HepG2 (cell line): Measurements from ENCODE around the gene CLASP2. TPM values are rescaled to one million over a fixed set of nuclear protein-coding genes. Genes with fewer than 3 reads are reported as not detected.

Experiments used
- ATAC-seq: fragments of 200-7000 bp; cut with Tn5 transposase; 3 replicates; pipeline ENCODE4 v1.9.1; 2020; ENCODE audit warnings: mild to moderate bottlenecking, moderate library complexity
- BruUV-seq: library from RNA; stranded (reverse); fragments of 400-500 nt; replicated peaks from 2 replicates; lab custom pipeline; 2021; lab: Mats Ljungman, UMichigan
- CTCF ChIA-PET: fragments of 300-600 bp; formaldehyde crosslinking; extraction: SDS; loops from one replicate; lab custom pipeline; 2021; ENCODE audit warnings: low total read pairs, inconsistent platforms, low intra/inter-chr PET ratio; lab: Yijun Ruan, JAX
- POLR2A ChIA-PET: fragments of 350-600 bp; sonication (Branson Sonifier 250); formaldehyde crosslinking; loops from one replicate; lab custom pipeline; 2020; ENCODE audit warnings: antibody characterized with exemption, inconsistent platforms; lab: Yijun Ruan, JAX
- DNase-seq: peaks from one replicate; pipeline ENCODE4 v3.0.0-alpha.2; 2015; ENCODE audit warnings: low spot score
- FAIRE-seq: peaks from 3 replicates; lab custom pipeline; 2011; peaks lifted over from hg19 to GRCh38; lab: Jason Lieb, UNC
- H2AFZ ChIP-seq: one replicate; pipeline ENCODE4 v1.6.1; 2011; ENCODE audit warnings: low read length, inconsistent platforms
- H3K27ac ChIP-seq: fragments of 300-600 bp; 3 replicates; pipeline ENCODE4 v1.8.0; 2011; ENCODE audit warnings: mixed run types, mild to moderate bottlenecking, mixed read lengths, low read length, inconsistent platforms; ENCODE audit not compliant: insufficient read depth; ENCODE audit errors: extremely low read length
- H3K27me3 ChIP-seq, 2 experiments: fragments of 200-600 bp in 1 of 2; 2 replicates in 1 of 2; 3 replicates in 1 of 2; pipeline versions ENCODE4 v1.6.0 to v1.8.0; 2011; ENCODE audit warnings: low read length in 2 of 2, mild to moderate bottlenecking in 2 of 2, moderate library complexity in 2 of 2, inconsistent platforms in 1 of 2; ENCODE audit not compliant: insufficient read depth in 2 of 2, control insufficient read depth in 1 of 2
- H3K36me3 ChIP-seq, 2 experiments: fragments of 200-600 bp in 1 of 2; replicated peaks in 1 of 2; 2 replicates in 1 of 2; 3 replicates in 1 of 2; pipeline versions ENCODE4 v1.5.1 to v1.8.0; 2011; ENCODE audit warnings: low read length in 2 of 2, inconsistent platforms in 1 of 2; ENCODE audit not compliant: insufficient read depth in 2 of 2, control insufficient read depth in 1 of 2
- H3K4me1 ChIP-seq: 2 replicates; pipeline ENCODE4 v1.5.1; 2012; ENCODE audit warnings: low read length, inconsistent platforms; ENCODE audit not compliant: insufficient read depth
- H3K4me2 ChIP-seq: 2 replicates; pipeline ENCODE4 v1.6.0; 2011; ENCODE audit warnings: low read depth, low read length, inconsistent platforms
- H3K4me3 ChIP-seq, 3 experiments: fragments of 200-600 bp in 1 of 3; sonication (generic), shearing (Covaris generic) in 1 of 3; replicated peaks in 1 of 3; 2 replicates each; pipeline ENCODE4 v1.5.1; 2011 to 2016; ENCODE audit warnings: low read length in 3 of 3, inconsistent platforms in 2 of 3, low read depth in 2 of 3, mild to moderate bottlenecking in 2 of 3, control low read depth in 1 of 3, mixed read lengths in 1 of 3; ENCODE audit not compliant: insufficient read depth in 1 of 3
- H3K79me2 ChIP-seq: one replicate; pipeline ENCODE4 v1.6.1; 2011; ENCODE audit warnings: low read length, inconsistent platforms; ENCODE audit not compliant: insufficient read depth
- H3K9ac ChIP-seq: 2 replicates; pipeline ENCODE4 v1.6.0; 2011; ENCODE audit warnings: mild to moderate bottlenecking, low read depth, low read length, inconsistent platforms; ENCODE audit not compliant: insufficient read depth
- H3K9me3 ChIP-seq: 2 replicates; pipeline ENCODE4 v1.5.1; 2012; ENCODE audit warnings: mild to moderate bottlenecking, low read length
- H4K20me1 ChIP-seq: 2 replicates; pipeline ENCODE4 v1.6.0; 2011; ENCODE audit warnings: inconsistent platforms, mild to moderate bottlenecking, low read length, moderate library complexity; ENCODE audit not compliant: insufficient read depth
- EP300 ChIP-seq, 3 experiments: sonication (generic) in 1 of 3; formaldehyde crosslinking in 1 of 3; IDR thresholded peaks; 2 replicates each; pipeline versions ENCODE4 v1.5.1 to v1.6.1; 2011 to 2020; ENCODE audit warnings: low read depth in 2 of 3, low read length in 2 of 3, borderline replicate concordance in 1 of 3, improper control_type of control experiment in 1 of 3, mild to moderate bottlenecking in 1 of 3, missing genetic modification reagents in 1 of 3, moderate library complexity in 1 of 3
- MIER2 ChIP-seq: IDR thresholded peaks from 2 replicates; pipeline ENCODE4 v1.6.1; 2016; ENCODE audit warnings: missing biosample characterization, missing genetic modification reagents
- SOX13 ChIP-seq, 3 experiments: fragments of 450-650 bp in 1 of 3; sonication (generic) in 1 of 3; formaldehyde crosslinking in 1 of 3; IDR thresholded peaks in 2 of 3; conservative IDR thresholded peaks in 1 of 3; 2 replicates each; pipeline versions ENCODE4 v1.5.0 to v1.6.1; 2016 to 2020; ENCODE audit warnings: antibody characterized with exemption in 1 of 3, mild to moderate bottlenecking in 1 of 3, missing compliant biosample characterization in 1 of 3, missing genetic modification reagents in 1 of 3, moderate library complexity in 1 of 3
- SOX5 ChIP-seq: IDR thresholded peaks from 2 replicates; pipeline ENCODE4 v1.6.1; 2016; ENCODE audit warnings: borderline replicate concordance
- SOX6 ChIP-seq, 2 experiments: fragments of 450-650 bp in 1 of 2; sonication (generic) in 1 of 2; formaldehyde crosslinking in 1 of 2; IDR thresholded peaks; 2 replicates each; pipeline versions ENCODE4 v1.4.0 to v1.6.1; 2017 to 2020; ENCODE audit warnings: antibody characterized with exemption in 1 of 2, mild to moderate bottlenecking in 1 of 2, missing genetic modification reagents in 1 of 2
- THAP8 ChIP-seq: sonication (generic); formaldehyde crosslinking; IDR thresholded peaks from 2 replicates; pipeline ENCODE4 v1.5.1; 2020; ENCODE audit warnings: missing genetic modification reagents, mild to moderate bottlenecking, borderline replicate concordance
- ZNF276 ChIP-seq: sonication (generic); formaldehyde crosslinking; IDR thresholded peaks from 2 replicates; pipeline ENCODE4 v1.4.0; 2020; ENCODE audit warnings: mild to moderate bottlenecking, low read depth, missing genetic modification reagents
- WGBS: methylation state at CpG from one replicate; pipeline ENCODE4 v1.1.6; 2017; ENCODE audit warnings: low lambda C conversion rate; 5-methylcytosine and 5-hydroxymethylcytosine counted together
- in situ Hi-C: cut with HindIII; loops from 2 replicates; pipeline ENCODE4 v1.10.0; 2017; ENCODE audit warnings: low pct_unique_long_range_greater_than_20kb; ENCODE audit not compliant: extremely low pct_ligation_motif_present
- intact Hi-C: fragments of 100-400 bp; cut with micrococcal nuclease; formaldehyde crosslinking; loops from one replicate; pipeline ENCODE4 v1.10.0; 2022; ENCODE audit not compliant: unreplicated experiment
- polyA plus RNA-seq, 8 experiments: library from polyadenylated mRNA; depleted of rRNA in 3 of 8; stranded (reverse) in 7 of 8; unstranded in 1 of 8; fragments of >200 nt; fragmentation: Illumina TruSeq in 4 of 8; extraction: Trizol in 4 of 8; gene quantifications; 2 replicates each; pipeline versions ENCODE4 v1.2.1 to v1.2.3, GENCODE V29; 2011 to 2016; ENCODE audit warnings: low read depth in 4 of 8, missing spikeins in 1 of 8, mixed read lengths in 1 of 8; ENCODE audit not compliant: insufficient read depth in 1 of 8
- total RNA-seq, 5 experiments: library from RNA; depleted of rRNA; stranded (reverse); fragments of >200 nt; fragmentation: Illumina TruSeq; extraction: Trizol; gene quantifications; 2 replicates each; pipeline ENCODE4 v1.2.3, GENCODE V29; 2016; ENCODE audit warnings: low read depth in 1 of 5

The CLASP2 gene
- total and polyA plus RNA-seq, 2 of the 13 experiments (the other 11 are each of a cell fraction or from before 2014, with no cell fraction given), result 15.7 to 34.8 TPM

- TF ChIP-seq ZNF276, result no peak
- no peak for TF ChIP-seq SOX13 (IDR thresholded peaks at IDR 0.05)
- peak in 1 of 2 experiments; percentile 92; a peak in 2 of 4 replicates for TF ChIP-seq SOX13 (CRISPR knock-in tag; conservative IDR thresholded peaks at IDR 0.05 in 1 of 2, IDR thresholded peaks at IDR 0.05 in 1 of 2)
- TF ChIP-seq EP300 (IDR thresholded peaks at IDR 0.05; ENCODE audit: low read depth in 2 of 2, low read length in 2 of 2), result peak in 1 of 2 experiments; percentile 62; a peak in 2 of 4 replicates
- TF ChIP-seq EP300 (CRISPR knock-in tag; IDR thresholded peaks at IDR 0.05; ENCODE audit: borderline replicate concordance), result no peak; the same call in 1 of the 2 replicates
Measured at GRCh38 chr3:33578325-33579177, 139.5 kb downstream of the CLASP2 start (continued).

- Histone ChIP-seq H3K4me2 (no peak overlapping the region), H3K36me3 (peaks cover 0 to 8% of the 10 kb centered on the region in 2 experiments; a peak in 3 of 5 replicates), H3K9ac (no peak overlapping the region), H4K20me1 (no peaks in the 10 kb centered on the region), H2AFZ (no peak overlapping the region), H3K27ac (peak overlapping the region; percentile 19), H3K79me2 (no peaks in the 10 kb centered on the region), H3K4me1 (peaks cover 66% of the 10 kb centered on the region), H3K4me3 (no peak overlapping the region), H3K9me3 (no peaks in the 10 kb centered on the region), H3K27me3 (no peaks in the 10 kb centered on the region)
- intact Hi-C loops, result loop anchor here (5.0 kb wide), 1 partner anchor 135 kb away; the partner anchor contains the start of gene UBP1
- ChIA-PET POLR2A (no interaction called here), CTCF (no interaction called here)
- no TSS peak for BruUV-seq
- 100% methylated on average over 1 of the region's 1 CpG for WGBS
- in situ Hi-C loops, result no loop called here
- ATAC-seq, result no peak
- no peak for FAIRE-seq
- DNase-seq, result no peak
- TF ChIP-seq SOX6 (IDR thresholded peaks at IDR 0.05) (no peak), SOX6 (CRISPR knock-in tag; IDR thresholded peaks at IDR 0.05) (0 out of 2 replicates have a peak, but pooled peaks have one; percentile 6), THAP8 (CRISPR knock-in tag) (no peak), MIER2 (CRISPR knock-in tag) (no peak), SOX5 (CRISPR knock-in tag) (0 out of 2 replicates have a peak, but pooled peaks have one; percentile 1)
Measured at GRCh38 chr3:33577588-33577987, 140.5 kb downstream of the CLASP2 start.
